PC-3 (cell line): ENCODE measurements around the gene HK1. TPM values are rescaled to one million over a fixed set of nuclear protein-coding genes. Genes with fewer than 3 reads are reported as not detected.

Experiments used
- ATAC-seq: fragments of 200-7000 bp; cut with Tn5 transposase; 2 replicates; pipeline ENCODE4 v1.9.1; 2020; ENCODE audit warnings: mild to moderate bottlenecking, moderate library complexity
- BruUV-seq: library from RNA; stranded (reverse); fragments of 400-500 nt; replicated peaks from 2 replicates; lab custom pipeline; 2021; lab: Mats Ljungman, UMichigan
- CTCF ChIA-PET: fragments of 300-600 bp; sonication (Branson Sonifier 250); formaldehyde crosslinking; loops from one replicate; lab custom pipeline; 2022; ENCODE audit warnings: antibody characterized with exemption; lab: Charles Lee
- POLR2A ChIA-PET: fragments of 300-600 bp; sonication (Branson Sonifier 250); formaldehyde crosslinking; loops from one replicate; lab custom pipeline; 2022; ENCODE audit warnings: antibody characterized with exemption; ENCODE audit not compliant: unreplicated experiment; lab: Charles Lee
- DNase-seq: peaks from one replicate; pipeline ENCODE4 v3.0.0-alpha.2; 2015
- H2AFZ ChIP-seq: fragments of 300-600 bp; sonication (generic); 2 replicates; pipeline ENCODE4 v1.6.0; 2016; ENCODE audit warnings: antibody characterized with exemption, low read length
- H3F3A ChIP-seq: fragments of 300-600 bp; sonication (generic); one replicate; pipeline ENCODE4 v1.6.0; 2017; ENCODE audit warnings: antibody characterized with exemption, low read length, control low read depth, mild to moderate bottlenecking; ENCODE audit not compliant: unreplicated experiment
- H3K27ac ChIP-seq: fragments of 300-600 bp; sonication (generic); 2 replicates; pipeline ENCODE4 v1.5.1; 2016; ENCODE audit warnings: mild to moderate bottlenecking, low read length
- H3K27me3 ChIP-seq: fragments of 300-600 bp; sonication (generic); 2 replicates; pipeline ENCODE4 v1.6.1; 2016; ENCODE audit warnings: low read length, mixed read lengths
- H3K36me3 ChIP-seq: fragments of 300-600 bp; sonication (generic); 2 replicates; pipeline ENCODE4 v1.6.1; 2016; ENCODE audit warnings: low read depth, mixed run types, low read length, mixed read lengths
- H3K4me1 ChIP-seq: fragments of 300-600 bp; sonication (generic); 2 replicates; pipeline ENCODE4 v1.5.1; 2016; ENCODE audit warnings: low read length; ENCODE audit not compliant: insufficient read depth
- H3K4me2 ChIP-seq: fragments of 300-600 bp; sonication (generic); 2 replicates; pipeline ENCODE4 v1.6.0; 2016; ENCODE audit warnings: low read length
- H3K4me3 ChIP-seq: fragments of 300-600 bp; sonication (generic); 2 replicates; pipeline ENCODE4 v1.5.1; 2016; ENCODE audit warnings: mild to moderate bottlenecking, low read length, mixed read lengths
- H3K79me2 ChIP-seq: fragments of 300-600 bp; sonication (generic); 2 replicates; pipeline ENCODE4 v1.6.1; 2017; ENCODE audit warnings: low read length, mixed read lengths
- H3K9ac ChIP-seq: fragments of 300-600 bp; sonication (generic); 2 replicates; pipeline ENCODE4 v1.6.0; 2016; ENCODE audit warnings: mild to moderate bottlenecking, low read length
- H3K9me2 ChIP-seq: fragments of 300-600 bp; sonication (generic); replicated peaks from 2 replicates; pipeline ENCODE4 v1.6.1; 2016; ENCODE audit warnings: mixed run types, low read length, mixed read lengths
- H3K9me3 ChIP-seq: fragments of 300-600 bp; sonication (generic); 2 replicates; pipeline ENCODE4 v1.6.1; 2016; ENCODE audit warnings: low read length, mixed read lengths
- H4K20me1 ChIP-seq: fragments of 300-600 bp; sonication (generic); 2 replicates; pipeline ENCODE4 v1.6.1; 2016; ENCODE audit warnings: low read length, mixed read lengths
- EZH2 ChIP-seq: fragments of 300-600 bp; sonication (generic); IDR thresholded peaks from one replicate; pipeline ENCODE4 v1.6.1; 2017; ENCODE audit warnings: antibody characterized with exemption, mild to moderate bottlenecking, low read length; ENCODE audit not compliant: unreplicated experiment
- EZH2phosphoT487 ChIP-seq: fragments of 300-600 bp; sonication (generic); IDR thresholded peaks from 2 replicates; pipeline ENCODE4 v1.6.1; 2018; ENCODE audit warnings: mild to moderate bottlenecking, antibody characterized with exemption, low read length, borderline replicate concordance
- intact Hi-C: fragments of 100-400 bp; cut with micrococcal nuclease; formaldehyde crosslinking; loops from 2 replicates; pipeline ENCODE4 v1.9.0; 2023
- total RNA-seq: library from RNA; depleted of rRNA; stranded (reverse); fragments of >200 nt; gene quantifications from 2 replicates; pipeline ENCODE4 v1.2.3, GENCODE V29; 2014
- TF ChIP-seq, protein P1 (sequence below): fragments of 300-600 bp; sonication (generic); conservative IDR thresholded peaks from 2 replicates; pipeline ENCODE4 v1.5.1; 2017; ENCODE audit warnings: antibody characterized with exemption, low read depth, mild to moderate bottlenecking, low read length

Gene HK1
- total RNA-seq, 1 experiment from 2014 or later: 189 TPM

GRCh38 chr10:69316313-69317059 lies 38.2 kb downstream of the HK1 start:
- peaks cover 6% of the 10 kb centered on the region for H3F3A ChIP-seq
- intact Hi-C loops: loop anchor here (5.0 kb wide), 1 partner anchor 194 kb away; the partner anchor contains the start of gene VPS26A
- no peaks in the 10 kb centered on the region for H3K9me3 ChIP-seq
- ChIA-PET POLR2A (no interaction called here), CTCF (no interaction called here)
- H3K27ac ChIP-seq: peak overlapping the region; percentile 5
- peaks cover 39% of the 10 kb centered on the region for H3K4me1 ChIP-seq
- no peak for ATAC-seq
- no TSS peak for BruUV-seq
- no peak overlapping the region for H3K4me2 ChIP-seq
- H3K4me3 ChIP-seq: no peak overlapping the region
- DNase-seq: peak; percentile 71
- TF ChIP-seq EZH2 (no peak), EZH2phosphoT487 (no peak)
- TF ChIP-seq, protein P1, sequence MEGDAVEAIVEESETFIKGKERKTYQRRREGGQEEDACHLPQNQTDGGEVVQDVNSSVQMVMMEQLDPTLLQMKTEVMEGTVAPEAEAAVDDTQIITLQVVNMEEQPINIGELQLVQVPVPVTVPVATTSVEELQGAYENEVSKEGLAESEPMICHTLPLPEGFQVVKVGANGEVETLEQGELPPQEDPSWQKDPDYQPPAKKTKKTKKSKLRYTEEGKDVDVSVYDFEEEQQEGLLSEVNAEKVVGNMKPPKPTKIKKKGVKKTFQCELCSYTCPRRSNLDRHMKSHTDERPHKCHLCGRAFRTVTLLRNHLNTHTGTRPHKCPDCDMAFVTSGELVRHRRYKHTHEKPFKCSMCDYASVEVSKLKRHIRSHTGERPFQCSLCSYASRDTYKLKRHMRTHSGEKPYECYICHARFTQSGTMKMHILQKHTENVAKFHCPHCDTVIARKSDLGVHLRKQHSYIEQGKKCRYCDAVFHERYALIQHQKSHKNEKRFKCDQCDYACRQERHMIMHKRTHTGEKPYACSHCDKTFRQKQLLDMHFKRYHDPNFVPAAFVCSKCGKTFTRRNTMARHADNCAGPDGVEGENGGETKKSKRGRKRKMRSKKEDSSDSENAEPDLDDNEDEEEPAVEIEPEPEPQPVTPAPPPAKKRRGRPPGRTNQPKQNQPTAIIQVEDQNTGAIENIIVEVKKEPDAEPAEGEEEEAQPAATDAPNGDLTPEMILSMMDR: no peak
- H3K79me2 ChIP-seq: peaks cover 28% of the 10 kb centered on the region
- H2AFZ ChIP-seq: peak overlapping the region; percentile 33
- H4K20me1 ChIP-seq: no peaks in the 10 kb centered on the region
- no peaks in the 10 kb centered on the region for H3K36me3 ChIP-seq
- H3K9me2 ChIP-seq: no peaks in the 10 kb centered on the region
- no peak overlapping the region for H3K9ac ChIP-seq
- no peaks in the 10 kb centered on the region for H3K27me3 ChIP-seq

- H2AFZ ChIP-seq: peak overlapping the region; percentile 98; the same call in 1 of the 2 replicates
- peaks cover 39% of the 10 kb centered on the region for H3K4me1 ChIP-seq
- no peaks in the 10 kb centered on the region for H3K36me3 ChIP-seq
- H3K9me2 ChIP-seq: no peaks in the 10 kb centered on the region
- no peaks in the 10 kb centered on the region for H4K20me1 ChIP-seq
- DNase-seq (no peak), ATAC-seq (no peak)
- BruUV-seq: no TSS peak
- ChIA-PET CTCF (interaction anchor here (0.7 kb wide), 2 partner anchors 66 to 73 kb away, joined by 3 read pairs; no protein-coding TSS in a partner anchor), POLR2A (interaction anchor here (0.9 kb wide), 1 partner anchor 73 kb away, joined by 3 read pairs; no protein-coding TSS in a partner anchor)
- no peak overlapping the region for H3K9ac ChIP-seq
- peak overlapping the region; percentile 21 for H3K27ac ChIP-seq
- H3K79me2 ChIP-seq: peaks cover 35% of the 10 kb centered on the region
- peaks cover 6% of the 10 kb centered on the region for H3F3A ChIP-seq
- no peaks in the 10 kb centered on the region for H3K27me3 ChIP-seq
- peak overlapping the region; percentile 89; the same call in 1 of the 2 replicates for H3K4me3 ChIP-seq
- H3K9me3 ChIP-seq: no peaks in the 10 kb centered on the region
- intact Hi-C loops: loop anchor here (5.0 kb wide), 1 partner anchor 195 kb away; the partner anchor contains the start of gene VPS26A
- TF ChIP-seq, protein P1: no peak
- TF ChIP-seq EZH2phosphoT487: no peak
- no peak for TF ChIP-seq EZH2
- peak overlapping the region; percentile 87 for H3K4me2 ChIP-seq
These were observed 38.9 kb downstream of the HK1 start for GRCh38 chr10:69317175-69317604.
